NCI-H524 treated with DMSO at 0.1 percent for 48 hours (cell line): ENCODE results near the gene TMEM221.
A peak's percentile ranks its signal among the peaks of the same experiment; 100 is the strongest.

Experiments
- DNase-seq: peaks from one replicate; lab custom pipeline; 2025; lab: John Stamatoyannopoulos, UW

Gene TMEM221

GRCh38 chr19:17405250-17406045 lies 43.0 kb downstream of the TMEM221 start, which contains the start of gene BST2:
TSS of gene BST2 (minus strand) at chr19:17405630. CDS start at chr19:17405575, 55 bp downstream.
- DNase-seq: no peak

GRCh38 chr19:17404621-17405249 lies 43.7 kb downstream of the TMEM221 start:
- DNase-seq: no peak

GRCh38 chr19:17404015-17404414 lies 44.5 kb downstream of the TMEM221 start:
- DNase-seq: no peak

GRCh38 chr19:17402982-17403855 lies 45.2 kb downstream of the TMEM221 start:
- no peak for DNase-seq

- no peak for DNase-seq
Measured at GRCh38 chr19:17401628-17402027, 46.8 kb downstream of the TMEM221 start.

GRCh38 chr19:17398902-17399527 lies 49.5 kb downstream of the TMEM221 start:
- DNase-seq: no peak

GRCh38 chr19:17394891-17395415 lies 53.5 kb downstream of the TMEM221 start:
- no peak for DNase-seq

- DNase-seq: no peak
Measured at GRCh38 chr19:17393914-17394313, 54.6 kb downstream of the TMEM221 start, which contains the start of gene CCDC194. TSS of gene CCDC194 (minus strand) at chr19:17394196. CDS start at chr19:17394158, 38 bp downstream.

- no peak for DNase-seq
Measured at GRCh38 chr19:17393002-17393401, 55.5 kb downstream of the TMEM221 start.

GRCh38 chr19:17391371-17392151 lies 56.9 kb downstream of the TMEM221 start:
- DNase-seq: no peak

GRCh38 chr19:17390665-17391370 lies 57.6 kb downstream of the TMEM221 start:
- peak; percentile 54 for DNase-seq

GRCh38 chr19:17389957-17390664 lies 58.4 kb downstream of the TMEM221 start:
- no peak for DNase-seq

- no peak for DNase-seq
Measured at GRCh38 chr19:17389288-17389687, 59.2 kb downstream of the TMEM221 start.

GRCh38 chr19:17385878-17386611 lies 62.4 kb downstream of the TMEM221 start:
- DNase-seq: no peak
